B cell (primary cell): Measurements from ENCODE around the gene CMTM3. TPM values are rescaled to one million over a fixed set of nuclear protein-coding genes. Genes with fewer than 3 reads are reported as not detected.

ENCODE experiments used
- ATAC-seq: fragments of 200-7000 bp; cut with Tn5 transposase; one replicate; pipeline ENCODE4 v1.10.0; 2021; ENCODE audit warnings: low read depth, mild to moderate bottlenecking, moderate number of reproducible peaks, moderate library complexity
- CTCF ChIA-PET: fragments of 350-600 bp; sonication (Branson Sonifier 250); formaldehyde crosslinking; loops from one replicate; lab custom pipeline; 2021; ENCODE audit warnings: antibody characterized with exemption, inconsistent platforms; lab: Charles Lee
- POLR2A ChIA-PET: fragments of 350-600 bp; sonication (Branson Sonifier 250); formaldehyde crosslinking; loops from one replicate; lab custom pipeline; 2021; ENCODE audit warnings: antibody characterized with exemption; lab: Charles Lee
- DNase-seq: peaks from one replicate; pipeline ENCODE4 v3.0.0; 2013
- H2AFZ ChIP-seq: 2 replicates; pipeline ENCODE4 v1.6.1; 2012; ENCODE audit warnings: mild to moderate bottlenecking, low read depth, low read length; ENCODE audit not compliant: insufficient read depth, poor library complexity, severe bottlenecking
- H3K27ac ChIP-seq, 2 donors: 1 replicate in 1 of 2; 2 replicates in 1 of 2; pipeline ENCODE4 v1.5.1; 2012 to 2013; ENCODE audit warnings: low read length in 2 of 2, mild to moderate bottlenecking in 2 of 2, moderate library complexity in 1 of 2
- H3K27me3 ChIP-seq, 4 experiments: fragments of 200-600 bp in 1 of 4; sonication (generic) in 1 of 4; replicated peaks in 1 of 4; 1 replicate in 2 of 4; 2 replicates in 2 of 4; pipeline versions ENCODE4 v1.6.1 to v1.7.0; 2013 to 2016; ENCODE audit warnings: low read length in 3 of 4, mild to moderate bottlenecking in 2 of 4, mixed read lengths in 1 of 4, moderate library complexity in 1 of 4; ENCODE audit not compliant: insufficient read depth in 4 of 4, control insufficient read depth in 3 of 4; ENCODE audit errors: control extremely low read depth in 1 of 4
- H3K36me3 ChIP-seq, 2 experiments: replicated peaks in 1 of 2; 1 replicate in 1 of 2; 2 replicates in 1 of 2; pipeline versions ENCODE4 v1.6.1 to v1.7.1; 2013; ENCODE audit warnings: low read length in 1 of 2; ENCODE audit not compliant: insufficient read depth in 2 of 2, control insufficient read depth in 1 of 2; ENCODE audit errors: control extremely low read depth in 1 of 2, extremely low read depth in 1 of 2
- H3K4me1 ChIP-seq, 2 donors: fragments of 200-600 bp in 1 of 2; sonication (generic) in 1 of 2; 1 replicate in 1 of 2; 2 replicates in 1 of 2; pipeline versions ENCODE4 v1.5.1 to v1.6.1; 2013 to 2017; ENCODE audit warnings: low read length in 2 of 2; ENCODE audit not compliant: control insufficient read depth in 2 of 2, insufficient read depth in 2 of 2
- H3K4me2 ChIP-seq: replicated peaks from 2 replicates; pipeline ENCODE3; 2012; ENCODE audit warnings: mild to moderate bottlenecking, low read depth, low read length; ENCODE audit not compliant: poor library complexity, severe bottlenecking
- H3K4me3 ChIP-seq, 5 experiments: fragments of 200-600 bp in 1 of 5; sonication (generic) in 1 of 5; 1 replicate in 3 of 5; 2 replicates in 2 of 5; pipeline versions ENCODE4 v1.5.1 to v1.7.0; 2011 to 2016; ENCODE audit warnings: low read length in 4 of 5, mild to moderate bottlenecking in 4 of 5, low read depth in 2 of 5, control low read depth in 1 of 5, moderate library complexity in 1 of 5; ENCODE audit not compliant: insufficient read depth in 1 of 5; ENCODE audit errors: control extremely low read depth in 1 of 5, extremely low read depth in 1 of 5
- H3K79me2 ChIP-seq: fragments of 200-600 bp; sonication (generic); one replicate; pipeline ENCODE4 v1.6.0; 2016; ENCODE audit warnings: low read length; ENCODE audit not compliant: control insufficient read depth, insufficient read depth
- H3K9ac ChIP-seq: fragments of 200-600 bp; sonication (generic); 2 replicates; pipeline ENCODE4 v1.6.1; 2017; ENCODE audit warnings: mild to moderate bottlenecking, low read length, moderate library complexity
- H3K9me3 ChIP-seq, 3 donors: one replicate each; pipeline versions ENCODE4 v1.6.1 to v1.7.1; 2013; ENCODE audit warnings: low read length in 2 of 3; ENCODE audit not compliant: control insufficient read depth in 2 of 3, insufficient read depth in 1 of 3; ENCODE audit errors: control extremely low read depth in 1 of 3
- H4K20me1 ChIP-seq: 2 replicates; pipeline ENCODE4 v1.6.0; 2012; ENCODE audit warnings: mild to moderate bottlenecking, low read length; ENCODE audit not compliant: insufficient read depth, control insufficient read depth, poor library complexity, severe bottlenecking
- H3K27ac Mint-ChIP-seq: one replicate; pipeline ENCODE4 v1.8.0; 2021; ENCODE audit warnings: mixed read lengths
- H3K27me3 Mint-ChIP-seq: one replicate; pipeline ENCODE4 v1.8.0; 2021; ENCODE audit warnings: mixed read lengths
- H3K4me1 Mint-ChIP-seq: one replicate; pipeline ENCODE4 v1.8.0; 2021; ENCODE audit warnings: mixed read lengths
- H3K4me3 Mint-ChIP-seq: one replicate; pipeline ENCODE4 v1.8.0; 2021; ENCODE audit warnings: mixed read lengths
- H3K9me3 Mint-ChIP-seq: one replicate; pipeline ENCODE4 v1.8.0; 2022; ENCODE audit warnings: mixed read lengths; ENCODE audit not compliant: insufficient read depth
- CTCF ChIP-seq: fragments of 200-600 bp; IDR thresholded peaks from one replicate; pipeline ENCODE4 v1.8.0; 2022; ENCODE audit warnings: antibody characterized with exemption, mild to moderate bottlenecking
- EZH2 ChIP-seq: IDR thresholded peaks from 2 replicates; pipeline ENCODE4 v1.6.1; 2012; ENCODE audit warnings: borderline replicate concordance, low read depth, mild to moderate bottlenecking, moderate library complexity, low read length; ENCODE audit not compliant: insufficient read depth, poor library complexity, severe bottlenecking
- WGBS: methylation state at CpG from one replicate; pipeline ENCODE4 v1.1.5; 2013; ENCODE audit warnings: missing lambda C conversion rate; ENCODE audit not compliant: insufficient coverage; 5-methylcytosine and 5-hydroxymethylcytosine counted together
- intact Hi-C: fragments of 100-400 bp; cut with micrococcal nuclease; formaldehyde crosslinking; loops from one replicate; pipeline ENCODE4 v1.10.0; 2022
- polyA plus RNA-seq: library from polyadenylated mRNA; depleted of rRNA; stranded (reverse); fragments of >200 nt; gene quantifications from 2 replicates; pipeline ENCODE4 v1.2.3, GENCODE V29; 2012
- total RNA-seq, 2 donors: library from RNA; stranded (reverse); fragments of 120-200 nt in 1 of 2; gene quantifications; 1 replicate in 1 of 2; 2 replicates in 1 of 2; pipeline versions ENCODE4 v1.2.3 to v1.2.4, GENCODE V29; 2013 to 2022

The CMTM3 gene
- total and polyA plus RNA-seq, 2 donors (not counting 1 experiment from before 2014, with no cell fraction given), result 7.5 to 8.7 TPM

GRCh38 chr16:66641387-66641786 is 36.9 kb downstream of the CMTM3 start:
- H2AFZ ChIP-seq, result no peak overlapping the region
- no peaks in the 10 kb centered on the region for H3K79me2 ChIP-seq
- H3K4me2 ChIP-seq, result no peak overlapping the region
- H3K4me1 ChIP-seq, result no peaks in the 10 kb centered on the region
- no peaks in the 10 kb centered on the region for H3K4me1 Mint-ChIP-seq
- no peak overlapping the region for H3K9ac ChIP-seq
- TF ChIP-seq EZH2 (no peak), CTCF (no peak)
- H4K20me1 ChIP-seq, result no peaks in the 10 kb centered on the region
- intact Hi-C loops, result no loop called here
- H3K27me3 Mint-ChIP-seq, result peaks cover 30% of the 10 kb centered on the region
- no peak overlapping the region for H3K27ac Mint-ChIP-seq
- H3K4me3 ChIP-seq, result no peak overlapping the region
- no peak for ATAC-seq
- CTCF ChIA-PET, result interaction anchor here (0.9 kb wide), 1 partner anchor 9 kb away, joined by 3 read pairs; no protein-coding TSS in a partner anchor
- H3K9me3 ChIP-seq, result no peaks in the 10 kb centered on the region
- H3K9me3 Mint-ChIP-seq, result no peaks in the 10 kb centered on the region
- no peak overlapping the region for H3K4me3 Mint-ChIP-seq
- POLR2A ChIA-PET, result interaction anchor here (0.6 kb wide), 1 partner anchor 292 kb away, joined by 3 read pairs; no protein-coding TSS in a partner anchor
- peaks cover 0 to 14% (median 1%) of the 10 kb centered on the region in 4 experiments for H3K27me3 ChIP-seq
- H3K36me3 ChIP-seq, result no peaks in the 10 kb centered on the region
- DNase-seq, result no peak
- no CpG with 5 or more reads among the region's 1 CpG for WGBS
- no peak overlapping the region for H3K27ac ChIP-seq

GRCh38 chr16:66647866-66648265 is 43.4 kb downstream of the CMTM3 start:
- TF ChIP-seq CTCF (no peak), EZH2 (no peak)
- Histone ChIP-seq H3K36me3 (no peaks in the 10 kb centered on the region), H2AFZ (no peak overlapping the region), H3K27ac (no peak overlapping the region), H3K27me3 (peaks cover 0 to 10% (median 2%) of the 10 kb centered on the region in 4 experiments), H3K9ac (no peak overlapping the region), H3K4me3 (no peak overlapping the region), H3K4me1 (peaks cover 5 to 9% of the 10 kb centered on the region in 2 donors), H3K79me2 (no peaks in the 10 kb centered on the region), H3K9me3 (no peaks in the 10 kb centered on the region), H3K4me2 (no peak overlapping the region), H4K20me1 (no peaks in the 10 kb centered on the region)
- intact Hi-C loops, result no loop called here
- POLR2A ChIA-PET, result no interaction called here
- no peak overlapping the region for H3K4me3 Mint-ChIP-seq
- CTCF ChIA-PET, result interaction anchor here (0.8 to 1.2 kb wide), 2 partner anchors 48 to 165 kb away, joined by 3 read pairs; no protein-coding TSS in a partner anchor
- H3K4me1 Mint-ChIP-seq, result peaks cover 8% of the 10 kb centered on the region
- H3K27me3 Mint-ChIP-seq, result peaks cover 12% of the 10 kb centered on the region
- no peak overlapping the region for H3K27ac Mint-ChIP-seq
- no CpG with 5 or more reads among the region's 1 CpG for WGBS
- H3K9me3 Mint-ChIP-seq, result no peaks in the 10 kb centered on the region
- DNase-seq, result no peak
- no peak for ATAC-seq
